Measurements from ENCODE around the gene ABLIM2.

ABLIM2 gene

DNA sequence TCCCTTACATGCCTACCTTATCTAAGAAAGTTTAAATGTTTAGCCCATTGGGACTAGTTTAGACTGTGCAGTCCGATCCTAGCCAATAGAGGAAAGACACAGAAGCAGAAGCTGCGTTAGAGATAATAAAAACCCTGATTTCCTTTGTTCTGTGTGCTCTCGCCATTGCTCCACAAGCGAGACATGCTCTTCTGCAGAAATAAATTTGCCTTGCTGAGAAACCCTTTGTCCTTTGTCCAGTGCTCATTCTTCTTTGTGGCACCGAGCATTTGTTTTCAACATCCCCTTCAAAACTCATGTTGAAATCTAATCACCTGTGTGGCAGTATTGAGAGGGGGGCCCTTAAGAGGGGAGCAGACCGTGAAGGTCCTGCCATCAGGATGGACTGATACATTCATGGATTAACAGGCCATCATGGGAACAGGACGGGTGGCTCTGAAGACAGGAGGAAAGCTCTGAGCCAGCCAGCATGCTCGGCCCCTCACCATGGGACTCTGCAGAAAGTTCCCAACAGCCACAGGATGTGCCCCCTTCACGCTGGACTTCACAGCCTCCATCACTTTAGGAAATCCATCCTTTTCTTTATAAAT, 94.5 kb downstream of the ABLIM2 start:
- DNase-seq (ENCODE audit: low read depth) = no peak
- TF ChIP-seq, protein P1, sequence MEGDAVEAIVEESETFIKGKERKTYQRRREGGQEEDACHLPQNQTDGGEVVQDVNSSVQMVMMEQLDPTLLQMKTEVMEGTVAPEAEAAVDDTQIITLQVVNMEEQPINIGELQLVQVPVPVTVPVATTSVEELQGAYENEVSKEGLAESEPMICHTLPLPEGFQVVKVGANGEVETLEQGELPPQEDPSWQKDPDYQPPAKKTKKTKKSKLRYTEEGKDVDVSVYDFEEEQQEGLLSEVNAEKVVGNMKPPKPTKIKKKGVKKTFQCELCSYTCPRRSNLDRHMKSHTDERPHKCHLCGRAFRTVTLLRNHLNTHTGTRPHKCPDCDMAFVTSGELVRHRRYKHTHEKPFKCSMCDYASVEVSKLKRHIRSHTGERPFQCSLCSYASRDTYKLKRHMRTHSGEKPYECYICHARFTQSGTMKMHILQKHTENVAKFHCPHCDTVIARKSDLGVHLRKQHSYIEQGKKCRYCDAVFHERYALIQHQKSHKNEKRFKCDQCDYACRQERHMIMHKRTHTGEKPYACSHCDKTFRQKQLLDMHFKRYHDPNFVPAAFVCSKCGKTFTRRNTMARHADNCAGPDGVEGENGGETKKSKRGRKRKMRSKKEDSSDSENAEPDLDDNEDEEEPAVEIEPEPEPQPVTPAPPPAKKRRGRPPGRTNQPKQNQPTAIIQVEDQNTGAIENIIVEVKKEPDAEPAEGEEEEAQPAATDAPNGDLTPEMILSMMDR (conservative IDR thresholded peaks at IDR 0.05; ENCODE audit: control insufficient read depth, insufficient read depth, low read depth, low read length) = no peak
- H3K4me3 ChIP-seq (ENCODE audit: control insufficient read depth, low read depth, low read length) = no peak overlapping the region

DNA sequence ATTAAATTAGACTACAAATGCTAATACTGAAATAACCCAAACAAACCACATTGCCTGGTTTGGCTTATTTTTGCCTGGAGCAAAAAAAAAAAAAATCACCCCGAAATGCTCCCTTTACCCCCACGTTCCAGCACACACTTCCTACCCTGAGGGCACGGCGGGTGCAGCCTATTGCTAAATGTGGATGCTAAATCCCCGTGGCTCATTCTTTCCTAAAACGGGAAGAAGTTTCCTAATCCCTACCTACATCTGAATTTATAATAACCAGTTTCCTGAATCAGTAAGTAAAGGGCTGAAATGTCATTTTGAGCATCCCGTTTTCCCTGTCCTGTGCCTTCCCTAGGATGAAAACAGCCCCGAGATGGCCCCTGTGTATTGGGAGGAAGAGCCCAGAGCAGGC, 97.0 kb downstream of the ABLIM2 start:
- TF ChIP-seq, protein P1 (conservative IDR thresholded peaks at IDR 0.05; ENCODE audit: control insufficient read depth, insufficient read depth, low read depth, low read length) = no peak
- H3K4me3 ChIP-seq (ENCODE audit: control insufficient read depth, low read depth, low read length) = no peak overlapping the region
- DNase-seq (ENCODE audit: low read depth) = no peak

DNA sequence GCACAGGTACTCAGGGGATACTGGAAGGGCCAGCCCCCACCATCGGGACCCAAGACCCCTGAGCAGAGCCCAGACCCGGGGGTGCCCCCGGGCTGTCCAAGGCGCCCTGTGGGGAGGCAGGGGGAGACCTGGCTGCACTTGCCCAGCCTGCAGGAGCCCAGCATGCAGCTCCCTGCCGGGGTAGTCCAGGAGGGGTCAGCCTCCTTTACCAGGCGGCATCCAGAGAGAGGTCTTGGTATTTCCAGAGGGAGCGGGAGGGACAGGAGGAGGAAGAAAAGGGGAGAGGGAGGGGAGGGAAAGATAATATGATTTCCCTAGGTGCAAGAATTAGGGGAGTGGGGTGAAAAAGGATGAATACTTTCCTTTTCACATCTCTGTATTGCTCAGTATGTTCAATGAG, 97.5 kb downstream of the ABLIM2 start:
- TF ChIP-seq, protein P1 (conservative IDR thresholded peaks at IDR 0.05; ENCODE audit: control insufficient read depth, insufficient read depth, low read depth, low read length) = no peak
- no peak overlapping the region for H3K4me3 ChIP-seq (ENCODE audit: control insufficient read depth, low read depth, low read length)

DNA sequence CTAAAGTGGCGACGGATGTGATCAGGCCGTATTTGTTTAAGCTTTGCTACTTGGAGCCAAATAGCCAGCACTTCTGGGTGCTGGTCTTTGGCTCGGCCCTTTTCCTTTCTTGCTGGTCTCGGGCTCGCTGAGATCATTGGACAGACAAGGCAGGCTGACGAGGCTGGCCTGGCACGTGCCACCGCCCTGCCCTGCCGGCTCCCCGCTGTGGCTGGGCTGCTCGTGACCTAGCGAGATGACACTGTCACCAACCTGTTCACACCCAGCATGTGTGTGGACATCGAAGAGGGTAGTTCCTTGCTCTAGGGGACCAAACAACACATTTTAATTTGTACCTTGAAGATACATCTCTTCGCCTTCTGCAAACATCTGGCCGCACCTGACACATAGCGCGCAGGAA, 98.0 kb downstream of the ABLIM2 start:
- no peak overlapping the region for H3K4me3 ChIP-seq (ENCODE audit: control insufficient read depth, low read depth, low read length)
- TF ChIP-seq, protein P1 (conservative IDR thresholded peaks at IDR 0.05; ENCODE audit: control insufficient read depth, insufficient read depth, low read depth, low read length) = no peak
- no peak for DNase-seq (ENCODE audit: low read depth)

More for the DNA sequence above, 97.5 kb downstream of the ABLIM2 start:
- no peak for DNase-seq (ENCODE audit: low read depth)

DNA sequence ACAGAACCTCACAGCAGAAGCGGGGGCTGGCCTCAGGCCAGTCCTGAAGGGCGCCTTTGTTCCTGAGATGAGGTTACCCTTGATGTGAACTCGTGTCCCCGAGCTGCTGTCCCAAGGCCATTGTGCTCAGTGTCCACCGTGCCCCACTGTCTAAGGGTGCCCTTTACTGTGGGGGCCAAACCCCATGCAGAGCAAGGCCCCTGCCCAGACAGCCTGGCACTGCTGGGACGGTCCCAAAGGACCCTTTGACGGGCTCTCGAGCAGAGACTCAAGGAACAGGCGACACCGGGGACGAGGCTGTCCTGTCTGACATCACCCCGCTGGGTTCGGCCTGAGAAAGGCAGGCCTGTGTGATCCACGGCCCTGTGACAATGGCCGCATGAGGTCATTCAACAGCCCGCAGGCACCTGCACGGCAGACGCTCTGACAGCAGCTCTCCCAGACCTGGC, 100.6 kb downstream of the ABLIM2 start:
- no peak for DNase-seq (ENCODE audit: low read depth)
- TF ChIP-seq, protein P1 (conservative IDR thresholded peaks at IDR 0.05; ENCODE audit: control insufficient read depth, insufficient read depth, low read depth, low read length) = no peak
- H3K4me3 ChIP-seq (ENCODE audit: control insufficient read depth, low read depth, low read length) = no peak overlapping the region

DNA sequence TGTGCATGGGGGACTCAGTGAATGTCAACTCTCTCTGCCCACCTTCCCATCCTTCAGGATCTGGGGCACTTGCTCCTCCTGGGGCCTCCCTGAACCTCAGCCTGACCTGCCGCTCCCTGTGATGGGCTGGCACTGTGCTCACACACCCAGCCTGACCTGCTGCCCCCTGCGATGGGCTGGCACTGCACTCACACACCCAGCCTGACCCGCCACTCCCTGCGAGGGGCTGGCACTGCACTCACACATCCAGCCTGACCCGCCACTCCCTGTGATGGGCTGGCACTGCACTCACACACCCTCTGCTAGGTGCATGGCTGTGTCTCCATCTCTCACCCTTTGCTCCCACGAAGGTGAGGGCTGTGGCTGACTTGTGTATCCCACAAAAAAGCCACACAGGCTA, 103.4 kb downstream of the ABLIM2 start:
- no peak for DNase-seq (ENCODE audit: low read depth)
- H3K4me3 ChIP-seq (ENCODE audit: control insufficient read depth, low read depth, low read length) = no peak overlapping the region
- TF ChIP-seq, protein P1 (conservative IDR thresholded peaks at IDR 0.05; ENCODE audit: control insufficient read depth, insufficient read depth, low read depth, low read length) = no peak

Data from fibroblast of mammary gland (primary cell).